NCI-H1417 treated with DMSO at 0.1 percent for 48 hours (cell line): ENCODE measurements around the gene PTX3.

Experiments used
- DNase-seq: peaks from one replicate; lab custom pipeline; 2025; lab: John Stamatoyannopoulos, UW

The PTX3 gene

DNA sequence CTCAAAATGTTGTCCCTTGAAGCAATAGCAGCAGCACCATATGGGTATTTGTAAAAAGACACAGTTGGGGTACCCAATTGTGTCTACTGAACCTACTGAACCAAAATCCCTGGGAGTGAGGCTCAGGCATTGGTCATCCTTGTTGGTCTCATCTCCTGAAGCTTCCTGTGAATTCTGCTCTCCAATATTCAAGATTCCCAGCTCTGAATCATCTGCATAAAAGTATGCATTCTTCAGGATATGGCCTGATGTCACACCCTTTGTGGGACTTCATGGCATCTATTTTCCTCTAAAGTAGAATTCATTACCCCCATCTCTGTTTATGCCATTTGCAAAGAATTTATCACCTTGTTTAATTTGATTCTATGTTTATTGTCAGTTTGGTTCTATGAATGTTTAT, 13.3 kb upstream of the PTX3 start:
- DNase-seq = no peak

DNA sequence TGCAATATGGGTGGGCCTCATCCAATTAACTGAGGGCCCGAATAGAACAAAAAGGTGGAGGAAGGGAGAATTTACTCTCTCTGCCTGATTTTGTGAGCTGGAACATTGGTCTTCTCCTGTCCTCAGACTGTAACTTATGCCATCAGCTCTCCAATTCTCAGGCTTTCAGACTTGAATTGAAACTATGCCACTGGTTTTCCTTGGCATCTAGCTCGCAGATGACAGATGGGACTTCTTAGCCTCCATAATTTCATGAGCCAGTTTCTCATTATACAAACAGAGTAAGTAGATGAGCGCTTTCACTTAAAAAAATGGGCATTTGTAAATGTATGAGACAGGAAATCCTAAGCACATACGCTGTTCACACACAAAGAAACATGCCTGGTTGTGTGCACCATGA, 8.7 kb upstream of the PTX3 start:
- no peak for DNase-seq

DNA sequence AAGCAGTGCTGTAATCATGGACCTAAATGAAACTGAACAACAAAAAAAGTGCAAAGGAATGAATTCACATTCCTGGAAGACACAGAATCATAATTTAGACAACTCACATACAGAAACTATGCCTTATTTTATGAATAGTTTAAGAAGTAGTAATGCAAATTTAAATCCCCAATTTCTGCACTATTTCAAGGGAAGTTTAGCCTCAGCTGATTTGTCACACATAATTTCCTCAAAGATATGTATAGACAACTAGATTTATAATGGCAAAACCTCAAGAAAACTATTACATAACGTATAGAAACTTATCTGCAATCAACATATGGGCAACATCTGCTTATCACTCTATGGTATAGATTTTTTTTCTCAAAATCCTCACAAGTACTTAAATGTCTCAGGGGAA, 7.8 kb upstream of the PTX3 start:
- no peak for DNase-seq

DNA sequence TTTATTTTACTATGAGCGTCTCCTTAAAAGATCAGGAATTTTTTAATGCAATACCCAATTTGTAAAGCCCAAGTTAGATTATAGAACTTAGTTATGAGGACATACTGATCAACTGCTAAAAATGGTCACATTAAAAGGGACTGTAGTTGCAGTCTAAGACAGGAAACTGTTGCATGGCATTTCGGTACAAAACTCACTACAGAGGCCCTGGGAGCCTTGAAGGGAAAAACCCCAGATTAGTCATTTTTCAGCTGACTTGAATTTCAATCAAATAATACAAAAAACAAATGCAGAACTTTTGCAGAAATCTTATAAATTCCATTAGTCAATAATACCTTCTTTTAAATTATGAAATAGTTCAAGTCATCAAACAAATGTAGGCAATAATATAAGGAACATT, 6.9 kb upstream of the PTX3 start:
- DNase-seq = no peak

DNA sequence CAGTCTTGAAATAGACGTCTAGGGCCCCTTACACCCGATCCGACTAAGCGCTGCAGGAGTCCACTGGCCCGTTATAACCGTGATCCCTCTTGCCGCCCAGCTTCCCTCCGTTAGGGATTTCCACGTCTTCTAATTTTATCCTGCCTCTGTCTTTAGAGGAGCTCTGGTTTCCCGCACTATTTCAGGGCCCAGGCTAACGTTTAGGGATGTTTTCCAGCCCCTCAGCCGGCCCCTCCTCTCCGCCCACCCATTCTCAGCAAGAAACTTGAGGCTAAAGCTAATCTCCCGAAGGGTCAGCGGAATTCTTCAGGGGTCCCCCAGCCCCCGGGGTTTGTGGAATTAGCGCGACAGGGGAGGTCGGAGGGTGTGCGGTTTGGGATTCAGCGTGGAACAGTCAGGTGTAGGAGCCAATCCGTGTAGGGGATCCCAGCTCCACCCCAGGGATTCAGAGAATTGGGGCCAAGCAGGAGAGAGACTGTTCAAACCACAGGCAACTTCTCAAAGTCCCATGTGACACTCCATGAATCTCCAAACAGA, 1.6 kb downstream of the PTX3 start:
- no peak for DNase-seq

DNA sequence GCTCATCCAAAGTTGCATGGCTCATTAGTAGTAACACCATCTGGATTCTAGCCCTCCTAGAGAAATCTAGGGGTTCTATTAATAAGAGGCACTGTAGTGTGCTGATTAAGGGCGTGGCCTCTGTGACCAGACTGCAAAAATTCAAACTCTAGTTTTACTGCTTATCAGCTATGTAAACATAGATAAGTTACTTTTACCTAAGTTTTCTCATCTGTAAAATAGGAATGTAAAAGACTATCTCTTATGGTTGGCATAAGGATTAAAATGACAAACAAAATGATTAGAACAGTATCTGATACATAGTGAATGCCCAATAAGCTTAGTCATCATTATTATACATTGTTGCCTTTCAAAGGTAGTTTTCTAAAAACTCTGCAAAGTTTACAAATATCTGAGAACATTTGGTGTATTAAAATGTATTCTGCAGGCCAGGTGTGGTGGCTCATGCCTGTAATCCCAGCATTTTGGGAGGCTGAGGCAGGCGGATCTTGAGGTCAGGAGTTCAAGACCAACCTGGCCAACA, 4.5 kb downstream of the PTX3 start:
- DNase-seq = no peak

DNA sequence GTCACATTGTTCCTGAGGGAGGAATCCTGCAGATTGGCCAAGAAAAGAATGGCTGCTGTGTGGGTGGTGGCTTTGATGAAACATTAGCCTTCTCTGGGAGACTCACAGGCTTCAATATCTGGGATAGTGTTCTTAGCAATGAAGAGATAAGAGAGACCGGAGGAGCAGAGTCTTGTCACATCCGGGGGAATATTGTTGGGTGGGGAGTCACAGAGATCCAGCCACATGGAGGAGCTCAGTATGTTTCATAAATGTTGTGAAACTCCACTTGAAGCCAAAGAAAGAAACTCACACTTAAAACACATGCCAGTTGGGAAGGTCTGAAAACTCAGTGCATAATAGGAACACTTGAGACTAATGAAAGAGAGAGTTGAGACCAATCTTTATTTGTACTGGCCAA, 6.1 kb downstream of the PTX3 start:
- DNase-seq = no peak

DNA sequence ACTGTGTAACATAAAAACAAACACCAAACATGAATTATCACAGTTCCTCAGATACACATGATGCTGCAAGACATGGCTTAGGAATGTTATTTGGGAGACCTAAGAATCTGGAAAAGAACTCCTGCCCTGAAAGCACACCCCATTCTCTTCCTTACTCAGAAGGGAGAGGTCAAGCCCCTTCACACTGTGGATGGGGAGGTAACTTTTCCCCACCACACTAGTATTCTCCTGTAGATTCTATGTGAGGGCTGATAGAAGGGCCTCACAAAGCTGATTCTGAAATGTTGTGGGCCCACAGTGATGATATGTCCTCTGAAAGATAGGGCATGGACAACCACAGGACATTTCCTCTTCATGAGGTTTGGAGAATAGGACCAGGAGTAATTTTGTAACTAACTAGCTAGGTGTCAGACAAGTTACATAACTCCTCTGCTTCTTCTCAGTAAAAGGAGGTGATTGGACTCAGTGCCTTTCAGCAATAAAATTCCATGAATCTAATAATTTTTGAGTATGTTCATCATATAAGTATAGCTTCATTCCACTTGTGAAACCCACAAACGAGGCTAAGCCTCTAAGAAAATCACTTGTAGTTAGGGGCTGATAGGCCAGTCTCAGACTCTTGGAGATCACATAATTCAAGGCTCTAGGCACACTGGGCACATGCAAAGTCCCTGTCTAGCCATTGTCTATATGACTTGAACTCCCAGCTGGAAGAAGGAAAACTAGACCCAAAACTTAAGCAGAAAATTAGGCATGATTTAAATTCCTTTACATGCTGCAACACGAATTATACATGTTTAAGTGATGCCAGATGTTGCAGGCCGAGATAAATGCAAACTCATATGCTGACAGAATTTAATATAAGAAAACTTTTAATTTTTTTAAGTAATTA, 7.5 kb downstream of the PTX3 start:
- no peak for DNase-seq

DNA sequence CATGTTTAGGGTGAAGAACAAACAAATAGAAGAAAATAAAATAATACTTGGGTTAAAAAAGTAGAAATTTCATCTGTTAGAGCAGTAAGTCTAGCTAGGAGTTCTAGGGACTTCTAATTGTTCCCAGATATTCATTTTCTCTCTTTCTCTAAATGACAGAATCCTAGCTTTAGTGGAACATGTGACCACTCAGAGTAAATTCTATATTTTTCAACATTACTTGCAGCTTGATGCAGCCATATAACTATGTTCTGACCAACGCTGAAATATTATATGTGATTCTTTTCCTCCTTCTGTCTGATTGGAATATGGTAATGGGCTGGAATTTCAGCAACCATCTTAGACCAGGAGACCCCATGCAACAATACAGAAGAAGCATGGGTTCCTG, 8.1 kb downstream of the PTX3 start:
- no peak for DNase-seq

DNA sequence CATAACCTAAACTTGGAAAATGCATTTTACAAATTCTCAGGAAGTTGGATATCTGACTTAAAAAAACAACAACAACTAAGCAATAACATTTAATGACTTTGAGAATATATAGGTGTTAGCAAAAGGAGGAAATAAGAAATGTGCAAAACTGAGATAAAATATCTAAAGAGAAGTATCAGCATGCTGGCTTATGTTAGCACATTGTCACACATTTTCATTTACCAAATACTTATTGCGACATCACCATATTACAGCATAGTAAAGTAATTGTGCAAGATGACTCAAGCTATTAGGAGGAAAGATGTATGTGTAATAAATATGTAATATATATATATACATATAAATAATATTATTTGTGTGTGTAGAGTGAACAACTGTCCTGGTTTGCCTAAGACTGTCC, 9.2 kb downstream of the PTX3 start:
- DNase-seq = no peak

DNA sequence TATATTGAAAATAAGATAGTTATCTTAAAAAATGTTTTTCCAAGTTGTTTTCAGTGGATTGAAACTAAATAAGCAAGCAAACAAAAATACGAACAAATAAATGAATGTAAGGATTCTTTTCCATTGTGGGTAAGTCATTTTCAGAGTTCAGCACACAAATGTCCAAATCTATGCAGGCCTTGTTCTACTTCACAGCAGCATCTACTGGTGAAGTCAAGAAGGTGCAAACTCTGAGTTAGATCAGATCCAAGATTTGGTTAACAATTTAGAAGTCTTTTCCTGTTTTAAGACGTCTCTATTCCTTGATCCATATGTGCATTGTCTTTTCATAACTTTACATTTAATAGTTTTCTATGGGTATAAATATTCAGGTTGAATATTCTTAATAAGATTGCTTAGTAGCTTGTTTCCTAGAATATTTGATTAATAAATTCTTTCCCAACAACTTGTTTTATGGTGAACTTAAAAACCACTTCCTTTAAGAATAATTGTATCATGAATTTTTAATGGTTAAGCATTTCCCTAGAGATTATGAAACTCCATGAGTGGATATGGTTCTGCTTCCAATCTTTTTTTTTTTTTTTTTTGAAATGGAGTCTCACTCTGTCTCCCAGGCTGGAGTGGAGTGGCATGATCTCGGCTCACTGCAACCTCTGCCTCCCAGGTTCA, 10.5 kb downstream of the PTX3 start:
- DNase-seq = no peak

DNA sequence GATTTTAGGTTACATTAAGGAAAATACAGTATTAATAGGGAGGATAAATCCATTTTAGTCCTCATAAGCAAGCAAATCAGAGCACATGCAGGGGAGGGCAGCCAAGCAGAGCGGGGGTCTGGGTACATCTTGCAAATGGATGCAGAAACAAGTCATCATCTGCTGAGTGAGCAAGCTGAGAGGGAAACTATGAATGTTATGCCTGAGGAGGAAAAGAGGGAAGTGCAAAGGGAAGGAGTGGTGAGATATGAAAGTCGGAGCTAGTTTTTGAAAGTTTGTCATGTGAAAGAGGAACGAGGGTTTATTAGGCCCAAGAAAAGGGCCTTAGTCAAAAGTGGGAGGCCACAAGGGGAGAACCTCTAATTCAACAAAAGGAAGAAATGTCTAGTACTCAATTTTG, 15.4 kb downstream of the PTX3 start:
- DNase-seq = no peak

DNA sequence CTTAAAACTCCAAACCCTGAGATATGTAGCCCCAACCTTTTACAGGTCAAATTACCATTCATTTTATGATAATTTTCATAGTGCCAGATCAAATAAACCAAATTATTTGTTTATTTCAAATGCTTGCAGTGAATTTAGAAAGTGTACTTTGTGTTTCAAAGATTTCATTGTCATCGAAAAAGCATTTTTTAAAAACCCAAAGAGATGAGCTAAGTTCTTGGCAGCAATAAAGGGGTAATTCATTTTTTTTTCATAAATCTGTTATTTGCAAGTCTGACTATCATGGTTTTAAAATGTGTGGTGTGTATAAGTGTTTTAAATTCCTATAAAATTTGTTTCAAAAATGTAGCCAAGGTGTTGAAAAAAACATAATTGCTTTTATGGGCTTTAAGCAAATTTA, 17.2 kb downstream of the PTX3 start:
- no peak for DNase-seq

DNA sequence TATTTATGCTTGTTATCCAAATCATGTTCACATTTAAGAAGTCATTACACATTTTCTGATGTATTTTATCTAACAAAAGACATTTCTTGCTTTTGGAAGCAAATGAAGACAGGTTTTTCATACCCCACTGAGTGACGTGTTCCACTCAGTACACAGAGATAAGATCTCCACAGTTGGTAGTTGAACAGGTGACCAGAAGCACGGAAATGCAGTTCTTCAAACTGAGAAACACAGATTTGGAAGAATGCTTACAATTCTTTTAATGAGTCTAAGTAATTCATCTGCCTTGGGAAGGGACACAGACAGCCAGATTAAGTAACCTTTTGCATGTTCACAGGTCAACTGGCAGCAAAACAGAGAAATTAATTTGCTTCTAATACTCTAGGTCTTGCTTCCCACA, 23.1 kb downstream of the PTX3 start:
- DNase-seq = no peak

DNA sequence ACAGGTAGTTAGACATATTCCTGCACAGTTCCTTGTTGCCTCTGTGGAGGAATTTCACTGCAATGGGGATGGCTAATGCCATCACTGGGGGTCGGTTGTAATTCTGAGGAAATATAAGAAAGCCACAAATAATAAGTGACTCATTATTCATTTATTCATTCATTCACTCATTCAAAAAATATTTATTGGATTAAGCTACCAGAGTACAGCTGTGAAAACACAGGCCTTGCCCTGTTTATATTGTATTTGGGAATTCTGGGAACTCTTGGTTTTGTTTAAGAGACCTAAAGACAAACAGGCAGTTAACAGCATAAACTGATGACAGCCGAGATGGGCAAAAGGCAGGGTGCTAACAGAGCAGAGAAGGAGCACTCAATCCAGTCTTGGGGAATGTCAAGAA, 23.6 kb downstream of the PTX3 start:
- DNase-seq = no peak

DNA sequence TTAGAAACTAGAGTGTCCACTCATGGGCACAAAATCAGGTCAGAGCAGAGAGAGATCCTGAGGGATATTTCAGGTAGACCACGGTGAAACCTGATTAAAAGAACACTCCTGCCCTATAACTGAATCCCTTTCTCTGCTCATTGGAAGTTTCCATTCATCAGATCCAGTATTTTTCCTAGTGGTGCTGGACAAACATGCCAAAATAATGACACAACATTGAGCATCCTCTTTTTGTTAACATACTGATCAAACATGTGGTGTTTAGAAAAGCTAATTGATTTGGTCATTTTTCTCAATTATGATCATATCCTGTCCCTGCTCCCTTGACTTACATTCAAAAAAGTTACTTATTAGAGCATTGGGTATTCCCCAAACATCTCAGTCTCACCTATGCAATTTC, 27.2 kb downstream of the PTX3 start:
- no peak for DNase-seq

DNA sequence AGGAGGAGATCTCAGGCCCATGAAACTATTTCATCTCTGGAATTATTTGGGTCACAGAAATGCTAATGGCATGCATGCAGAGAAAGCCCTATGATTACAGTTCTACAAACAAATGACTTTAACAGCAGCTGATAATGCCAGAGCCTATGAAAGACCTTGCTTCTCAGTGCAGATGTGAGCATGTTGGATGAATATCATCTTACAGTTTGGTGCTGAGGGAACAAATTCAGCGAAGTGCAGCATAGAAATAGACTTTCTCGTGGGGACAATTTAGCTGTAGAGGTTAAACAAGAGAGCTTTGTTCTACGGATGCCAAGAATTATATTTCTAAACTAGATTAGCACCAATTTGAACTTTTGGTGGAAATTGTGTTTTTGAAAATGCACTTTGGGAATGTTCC, 27.7 kb downstream of the PTX3 start:
- DNase-seq = no peak

DNA sequence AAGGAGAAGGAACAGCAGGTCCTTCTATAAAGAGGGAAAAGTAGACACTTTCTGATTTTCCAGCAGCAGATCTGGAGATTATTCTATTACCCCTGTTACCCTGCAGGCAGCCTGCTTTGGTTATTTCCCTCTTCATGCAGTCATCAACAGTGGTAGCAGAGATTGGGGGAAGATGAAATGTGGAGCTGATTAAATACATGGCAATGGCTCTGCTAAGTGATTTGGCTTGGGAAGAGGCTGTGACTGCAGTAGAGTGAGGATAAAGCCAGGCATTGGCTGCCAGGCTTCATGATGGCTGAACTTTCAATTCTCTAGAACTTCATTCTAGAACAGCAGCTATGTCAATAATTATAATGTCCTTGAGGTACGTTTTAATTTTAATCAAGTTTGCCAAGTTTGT, 29.1 kb downstream of the PTX3 start:
- DNase-seq = no peak

DNA sequence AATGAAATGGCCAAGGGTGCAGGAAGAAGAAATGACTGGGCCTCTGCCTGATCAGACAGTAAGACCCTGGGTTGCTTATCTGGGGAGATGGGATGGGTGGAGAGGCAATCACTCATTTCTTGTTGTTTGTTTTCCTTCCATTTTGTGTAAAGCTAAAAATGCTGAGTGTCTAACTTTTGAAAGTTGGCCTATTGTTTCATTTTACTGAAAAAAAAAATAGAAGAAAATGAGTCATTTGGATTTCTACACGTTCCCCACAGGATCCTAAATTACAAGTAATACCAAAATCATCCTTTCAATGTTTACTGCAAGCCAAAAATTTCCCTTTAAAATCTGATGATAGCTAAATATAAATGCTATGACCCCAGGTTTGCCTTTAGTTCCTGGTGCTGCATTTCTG, 30.6 kb downstream of the PTX3 start:
- no peak for DNase-seq

DNA sequence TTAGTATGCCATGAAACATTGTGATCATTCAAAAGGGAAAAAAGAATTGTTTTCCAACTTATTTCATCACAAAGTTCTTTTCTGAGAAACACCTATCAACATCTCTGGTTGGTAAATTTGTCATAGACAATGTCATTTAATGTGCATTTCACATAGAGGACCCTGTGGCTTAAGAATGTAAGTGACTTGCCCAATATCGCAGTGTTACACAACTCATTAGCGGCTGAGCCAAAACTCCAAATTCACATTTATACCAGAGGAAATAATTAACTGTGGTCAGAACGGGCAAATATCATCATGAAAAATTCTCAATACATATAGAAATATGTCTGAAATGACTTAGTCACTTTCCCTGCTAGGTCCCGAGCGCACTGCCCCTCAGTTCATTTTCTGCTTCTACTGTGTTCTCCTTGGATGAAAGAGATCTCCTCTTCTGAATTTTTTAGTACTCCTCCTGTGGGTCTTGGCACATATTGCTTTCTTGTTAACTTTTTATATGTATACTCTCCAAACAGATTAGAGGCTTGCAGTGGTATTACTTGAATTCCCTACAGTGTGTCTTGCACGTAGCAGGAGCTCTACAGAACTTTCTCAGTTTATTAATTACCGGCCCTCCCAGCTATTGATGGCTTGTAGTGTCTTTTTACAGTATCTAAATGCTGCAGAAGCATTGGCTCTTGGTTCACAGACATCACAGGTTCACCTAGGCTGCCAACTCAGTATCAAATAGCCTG, 33.1 kb downstream of the PTX3 start:
- no peak for DNase-seq

DNA sequence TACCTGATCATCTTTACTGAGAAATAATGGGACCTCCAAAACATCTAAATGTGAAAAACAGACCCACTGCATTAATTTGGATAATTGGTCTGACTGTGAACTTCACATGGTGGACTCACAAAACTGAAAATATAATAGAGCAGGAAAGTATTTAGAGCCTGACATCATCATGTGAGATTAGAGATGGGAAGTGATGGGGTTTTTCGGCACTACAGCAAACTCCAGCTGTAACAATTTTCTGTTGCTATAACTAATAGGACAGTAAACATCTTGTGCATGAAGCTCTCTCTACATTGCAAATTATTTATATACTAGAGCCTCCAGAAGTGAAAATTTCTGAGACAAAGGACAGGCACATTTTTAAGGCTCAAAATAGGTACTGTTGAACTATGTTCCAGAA, 34.4 kb downstream of the PTX3 start:
- no peak for DNase-seq

DNA sequence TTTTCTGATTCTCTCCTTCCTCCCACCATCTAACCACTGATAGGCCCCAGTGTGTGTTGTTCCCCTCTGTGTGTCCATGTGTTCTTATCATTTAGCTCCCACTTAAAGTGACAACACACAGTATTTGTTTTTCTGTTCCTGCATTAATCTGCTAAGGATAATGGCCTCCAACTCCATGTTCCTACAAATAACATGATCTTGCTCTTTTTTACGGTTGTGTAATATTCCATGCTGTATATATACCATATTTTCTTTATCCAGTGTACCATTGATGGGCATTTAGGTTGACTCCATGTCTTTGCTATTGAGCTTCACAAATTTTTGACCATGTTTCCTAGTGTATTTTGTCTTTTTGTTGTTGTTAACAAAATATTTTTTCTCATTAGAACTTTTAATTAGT, 36.0 kb downstream of the PTX3 start:
- DNase-seq = no peak
